NCI-H82 treated with DMSO at 0.1 percent for 48 hours (cell line): ENCODE measurements around the gene CRTC3.
"Not testable (repeated sequence)": the region's sequence is repeated elsewhere in the genome, so short reads cannot be mapped to it uniquely, and the experiment has no call there.

Experiments
- DNase-seq: peaks from one replicate; lab custom pipeline; 2025; ENCODE audit not compliant: unreplicated experiment; lab: John Stamatoyannopoulos, UW

CRTC3 gene

GRCh38 chr15:90529371-90530249 is at the start of gene CRTC3:
Gene CRTC3 (plus strand): TSS chr15:90529923. CDS start chr15:90530072, 149 bp downstream.
- no peak for DNase-seq

- no peak for DNase-seq
Observed at GRCh38 chr15:90481023-90481422, 48.7 kb upstream of the CRTC3 start.

GRCh38 chr15:90482124-90483011 is 47.4 kb upstream of the CRTC3 start:
- DNase-seq = no peak

GRCh38 chr15:90483012-90483307 is 46.8 kb upstream of the CRTC3 start:
- DNase-seq = no peak

GRCh38 chr15:90483637-90484036 is 46.1 kb upstream of the CRTC3 start:
- DNase-seq = no peak

GRCh38 chr15:90487186-90487585 is 42.5 kb upstream of the CRTC3 start:
- DNase-seq = no peak

- no peak for DNase-seq
Observed at GRCh38 chr15:90489514-90489913, 40.2 kb upstream of the CRTC3 start.

GRCh38 chr15:90489944-90490343 is 39.8 kb upstream of the CRTC3 start:
- no peak for DNase-seq

GRCh38 chr15:90493647-90494046 is 36.1 kb upstream of the CRTC3 start:
- DNase-seq = no peak

- no peak for DNase-seq
Observed at GRCh38 chr15:90495067-90495466, 34.7 kb upstream of the CRTC3 start.

GRCh38 chr15:90496791-90497190 is 32.9 kb upstream of the CRTC3 start:
- DNase-seq = no peak

- no peak for DNase-seq
Observed at GRCh38 chr15:90497376-90497775, 32.3 kb upstream of the CRTC3 start.

GRCh38 chr15:90497912-90498311 is 31.8 kb upstream of the CRTC3 start:
- DNase-seq = no peak

GRCh38 chr15:90500171-90500570 is 29.6 kb upstream of the CRTC3 start:
- no peak for DNase-seq

GRCh38 chr15:90501898-90502297 is 27.8 kb upstream of the CRTC3 start:
- DNase-seq = no peak

GRCh38 chr15:90510781-90511180 is 18.9 kb upstream of the CRTC3 start:
- DNase-seq = not testable (repeated sequence)

- not testable (repeated sequence) for DNase-seq
Observed at GRCh38 chr15:90511211-90511618, 18.5 kb upstream of the CRTC3 start.

- no peak for DNase-seq
Observed at GRCh38 chr15:90512276-90512675, 17.4 kb upstream of the CRTC3 start.

GRCh38 chr15:90512981-90513380 is 16.7 kb upstream of the CRTC3 start:
- no peak for DNase-seq

GRCh38 chr15:90513448-90513847 is 16.3 kb upstream of the CRTC3 start:
- DNase-seq = no peak

GRCh38 chr15:90513893-90514292 is 15.8 kb upstream of the CRTC3 start:
- DNase-seq = not testable (repeated sequence)

- DNase-seq = no peak
Observed at GRCh38 chr15:90519688-90520087, 10.0 kb upstream of the CRTC3 start.
